ENCODE results near the gene TBXA2R.

DNA sequence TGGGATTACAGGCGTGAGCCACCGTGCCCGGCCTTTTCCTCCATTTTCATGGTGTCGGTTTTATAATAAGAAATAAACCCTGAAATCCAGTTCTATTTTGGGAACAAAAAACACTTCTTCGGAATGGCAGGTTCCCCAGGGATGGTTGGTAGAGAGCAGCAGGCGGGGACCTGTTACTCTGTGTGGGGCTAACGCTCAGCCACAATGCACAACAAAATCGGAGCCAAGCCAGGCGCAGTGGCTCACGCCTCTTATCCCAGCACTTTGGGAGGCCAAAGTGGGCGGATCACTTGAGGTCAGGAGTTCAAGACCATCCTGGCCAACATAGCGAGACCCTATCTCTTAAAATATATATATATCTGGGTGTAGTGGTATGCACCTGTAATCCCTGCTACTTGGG is 5.7 kb downstream of the TBXA2R start:
- TF ChIP-seq CTCF (IDR thresholded peaks at IDR 0.05) = no peak
- no peak for TF ChIP-seq POLR2AphosphoS5 (IDR thresholded peaks at IDR 0.05)
- TF ChIP-seq POLR2A (IDR thresholded peaks at IDR 0.05; ENCODE audit: low read depth) = no peak
- no peak for TF ChIP-seq EP300 (IDR thresholded peaks at IDR 0.05)
